NCI-H524 treated with DMSO at 0.1 percent for 48 hours (cell line): ENCODE measurements around the gene BASP1.
"Not testable (repeated sequence)": the region's sequence is repeated elsewhere in the genome, so short reads cannot be mapped to it uniquely, and the experiment has no call there.

Experiments used
- DNase-seq: peaks from one replicate; lab custom pipeline; 2025; lab: John Stamatoyannopoulos, UW

Gene BASP1

GRCh38 chr5:17255471-17256021 is 38.1 kb downstream of the BASP1 start:
- DNase-seq = no peak

DNA sequence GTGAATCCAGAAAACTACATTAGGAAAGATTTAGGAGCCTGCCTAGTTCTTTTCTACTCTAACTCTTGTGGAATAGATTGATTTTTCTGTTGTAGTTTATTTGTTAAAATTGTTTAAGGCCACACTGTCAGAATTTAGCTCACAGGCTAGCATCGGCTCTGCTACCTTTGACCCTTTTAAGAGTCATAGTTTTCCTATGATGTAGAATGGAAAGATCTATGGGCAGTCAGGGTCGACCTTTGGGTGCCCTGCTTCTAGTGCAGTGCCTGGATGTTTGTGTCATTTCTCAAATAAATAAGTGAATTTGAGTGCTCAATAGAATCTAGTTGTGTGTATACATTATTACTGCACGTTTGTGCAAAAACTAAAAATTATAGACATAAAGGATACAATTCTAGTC is 38.7 kb downstream of the BASP1 start:
- DNase-seq = no peak

GRCh38 chr5:17256839-17257238 is 39.4 kb downstream of the BASP1 start:
- no peak for DNase-seq

DNA sequence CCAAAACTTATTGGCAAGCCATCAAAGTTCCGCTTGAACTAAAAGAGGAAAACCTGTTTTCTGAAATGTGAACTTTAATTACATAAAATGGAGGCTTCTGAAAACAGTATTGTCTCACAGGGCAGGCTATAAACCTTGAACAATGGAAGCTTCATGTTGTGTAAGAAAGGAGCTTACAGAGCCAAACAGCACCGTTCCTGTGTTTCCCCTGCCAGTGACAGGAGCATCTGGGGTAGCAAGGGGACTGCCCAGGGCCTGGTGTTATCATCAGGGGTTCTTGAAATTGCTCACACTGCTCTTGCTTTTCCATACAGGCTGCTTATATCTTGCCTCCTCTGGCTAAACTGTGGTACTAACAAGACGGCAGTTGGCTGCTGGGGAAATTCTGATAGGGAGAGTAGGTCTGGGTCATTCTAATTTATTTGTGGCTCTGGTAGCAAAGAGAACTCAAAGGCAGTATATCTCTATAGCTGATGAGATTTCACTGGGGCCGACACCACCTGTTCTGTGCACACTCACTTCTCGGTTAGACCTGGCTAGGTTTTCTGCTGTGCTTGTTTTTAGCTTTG is 40.4 kb downstream of the BASP1 start:
- no peak for DNase-seq

- no peak for DNase-seq
Observed at GRCh38 chr5:17258431-17258830, 41.0 kb downstream of the BASP1 start.

- DNase-seq = not testable (repeated sequence)
Observed at GRCh38 chr5:17259012-17259411, 41.6 kb downstream of the BASP1 start.

- DNase-seq = no peak
Observed at GRCh38 chr5:17259630-17260257, 42.3 kb downstream of the BASP1 start.

- DNase-seq = no peak
Observed at GRCh38 chr5:17260549-17260948, 43.1 kb downstream of the BASP1 start.

- DNase-seq = no peak
Observed at GRCh38 chr5:17261075-17261474, 43.6 kb downstream of the BASP1 start.

GRCh38 chr5:17265041-17265440 is 47.6 kb downstream of the BASP1 start:
- no peak for DNase-seq

DNA sequence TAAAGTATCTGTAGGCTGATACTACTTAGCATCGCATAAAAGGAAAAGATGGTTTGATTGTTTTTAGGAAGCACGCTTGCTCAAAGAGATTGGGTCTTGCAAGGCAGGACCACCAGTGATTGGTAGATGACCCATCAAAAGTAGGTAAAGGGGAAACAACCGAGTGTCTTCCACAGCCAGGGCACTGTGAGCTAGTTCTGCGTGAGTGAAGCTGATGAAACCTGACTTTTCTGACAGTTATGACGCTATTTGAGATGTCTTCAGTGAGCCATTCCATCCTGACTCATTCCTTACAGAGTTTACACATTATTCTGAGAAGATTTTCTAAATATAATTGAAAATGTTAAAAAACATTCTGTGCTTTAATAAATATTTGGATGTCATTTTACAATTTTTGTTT is 49.7 kb downstream of the BASP1 start:
- no peak for DNase-seq

GRCh38 chr5:17269201-17269600 is 51.8 kb downstream of the BASP1 start:
- DNase-seq = no peak

- DNase-seq = no peak
Observed at GRCh38 chr5:17272111-17272510, 54.7 kb downstream of the BASP1 start.

GRCh38 chr5:17275289-17276158 is 58.1 kb downstream of the BASP1 start:
- no peak for DNase-seq

GRCh38 chr5:17276445-17276844 is 59.0 kb downstream of the BASP1 start:
- DNase-seq = no peak

DNA sequence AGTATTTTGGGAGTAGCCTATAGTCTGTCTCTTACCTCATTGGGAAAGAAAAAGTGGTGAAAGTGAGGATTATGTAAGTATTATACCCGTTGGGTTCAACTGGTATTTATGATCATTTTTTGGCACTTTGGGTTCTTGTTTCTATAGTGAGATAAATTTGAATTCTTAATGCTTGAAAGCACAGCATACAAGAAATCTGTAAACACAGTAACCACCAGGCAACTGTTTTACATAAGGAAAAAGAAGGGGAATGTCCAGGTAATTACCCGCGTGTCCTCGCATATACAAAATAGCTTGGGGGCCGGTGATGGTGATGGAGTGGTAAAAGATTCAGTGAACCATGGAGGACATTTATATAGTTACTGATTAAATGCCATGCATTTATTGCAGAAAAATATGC is 60.5 kb downstream of the BASP1 start:
- no peak for DNase-seq

- DNase-seq = no peak
Observed at GRCh38 chr5:17278931-17279330, 61.5 kb downstream of the BASP1 start.

DNA sequence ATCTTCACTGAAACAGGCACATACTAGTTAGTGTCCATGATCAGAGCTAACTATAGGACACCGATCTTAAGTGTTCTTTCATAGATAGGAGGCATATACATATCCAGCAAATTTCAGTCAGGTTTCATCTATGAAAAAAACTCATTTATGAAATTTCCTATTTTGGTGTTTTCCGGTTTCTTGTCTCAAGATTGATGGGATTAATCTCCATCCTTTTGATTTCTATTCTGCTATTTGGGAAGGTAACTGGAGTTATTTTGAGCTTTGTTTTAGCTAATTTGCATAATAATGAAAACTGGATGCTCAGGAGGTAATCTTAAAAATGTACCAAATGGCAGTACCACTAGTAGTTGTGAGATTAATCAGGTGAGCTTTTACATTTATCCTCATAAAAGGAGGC is 62.1 kb downstream of the BASP1 start:
- DNase-seq = no peak

DNA sequence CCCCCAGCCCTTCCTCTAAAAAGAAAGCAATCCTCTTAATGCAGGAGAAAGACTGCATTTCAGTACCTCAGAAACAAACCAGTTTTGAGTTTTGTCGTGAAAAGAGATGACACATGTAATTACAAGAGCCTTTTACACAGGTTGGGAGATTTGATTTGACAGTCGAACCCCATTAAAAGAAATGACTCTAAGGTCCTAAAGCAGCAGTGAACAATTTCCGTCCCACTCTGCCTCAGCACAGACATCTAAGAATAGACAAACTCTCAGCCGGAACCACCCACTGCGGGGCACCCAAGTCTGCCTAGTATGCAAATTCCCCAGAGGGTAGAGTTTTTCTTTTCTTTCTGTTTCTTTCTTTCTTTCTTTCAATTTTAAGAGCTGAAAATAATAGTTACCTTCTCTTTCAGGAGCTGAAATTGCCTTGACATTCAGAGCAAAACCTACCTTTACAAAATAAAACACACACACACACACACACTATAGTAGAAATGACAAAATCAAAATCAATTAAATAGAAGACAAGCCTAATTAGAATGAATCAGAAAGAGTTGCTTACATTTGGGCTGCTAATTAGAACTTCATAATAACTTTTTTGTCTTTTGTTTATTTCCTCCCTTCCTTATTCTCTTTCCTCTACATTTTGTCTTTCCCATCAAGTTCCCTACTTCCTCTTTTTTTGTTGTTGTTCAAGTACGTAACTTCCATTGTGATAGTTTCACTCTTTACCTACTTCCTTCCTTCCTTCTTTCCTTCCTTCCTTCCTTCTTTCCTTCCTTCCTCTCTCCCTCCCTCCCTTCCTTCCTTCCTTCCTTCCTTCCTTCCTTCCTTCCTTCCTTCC is 65.1 kb downstream of the BASP1 start:
- no peak for DNase-seq

- DNase-seq = no peak
Observed at GRCh38 chr5:17283121-17283415, 65.6 kb downstream of the BASP1 start.

DNA sequence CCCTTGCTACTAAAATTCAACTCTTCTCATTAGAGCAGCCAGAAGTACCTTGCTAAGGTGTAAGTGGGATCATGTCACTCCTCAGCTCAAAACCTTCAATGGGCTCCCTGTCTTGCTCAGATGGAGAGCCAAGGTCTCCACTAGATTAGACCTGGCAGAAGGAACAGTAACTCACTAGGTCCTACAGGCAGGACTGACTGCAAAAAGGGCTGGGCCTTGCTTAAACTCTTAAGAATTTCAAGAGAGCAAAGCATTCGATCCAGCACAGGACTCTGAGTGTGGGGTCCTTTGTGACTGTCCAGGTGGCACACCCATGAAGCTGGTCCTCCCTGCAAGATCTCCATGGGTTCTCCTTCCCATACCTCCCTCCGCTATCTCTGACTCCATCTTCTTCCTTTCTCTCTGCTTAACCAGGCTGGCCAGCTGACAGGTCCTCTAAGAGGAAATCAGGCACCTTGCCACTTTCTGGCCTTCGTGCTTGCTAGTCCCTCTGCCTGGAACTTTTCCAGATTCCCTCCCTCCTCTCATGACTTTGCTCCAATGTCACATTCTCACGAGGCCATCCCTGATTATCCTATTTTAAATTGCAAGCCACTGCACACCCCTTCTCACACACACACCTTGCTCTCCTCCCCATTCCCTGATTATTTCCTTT is 70.2 kb downstream of the BASP1 start:
- DNase-seq = no peak

DNA sequence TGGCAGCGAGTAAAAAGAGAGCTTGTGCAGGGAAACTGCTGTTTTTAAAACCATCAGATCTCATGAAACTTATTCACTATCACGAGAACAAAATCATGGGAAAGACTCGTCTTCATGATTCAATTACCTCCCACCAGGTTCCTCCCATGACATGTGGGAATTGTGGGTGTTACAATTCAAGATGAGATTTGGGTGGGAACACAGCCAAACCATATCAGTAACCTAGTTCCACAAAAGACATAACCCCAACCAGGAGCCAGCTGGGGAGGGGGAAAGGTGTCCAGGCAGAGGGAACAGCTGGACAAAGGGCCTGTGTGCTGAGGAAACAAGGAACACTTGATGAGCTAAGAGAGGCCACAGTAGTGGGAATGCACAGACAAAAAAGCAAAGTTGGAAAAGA is 71.1 kb downstream of the BASP1 start:
- DNase-seq = no peak
